Measurements from ENCODE around the gene NCKAP5.

NCKAP5 gene

DNA sequence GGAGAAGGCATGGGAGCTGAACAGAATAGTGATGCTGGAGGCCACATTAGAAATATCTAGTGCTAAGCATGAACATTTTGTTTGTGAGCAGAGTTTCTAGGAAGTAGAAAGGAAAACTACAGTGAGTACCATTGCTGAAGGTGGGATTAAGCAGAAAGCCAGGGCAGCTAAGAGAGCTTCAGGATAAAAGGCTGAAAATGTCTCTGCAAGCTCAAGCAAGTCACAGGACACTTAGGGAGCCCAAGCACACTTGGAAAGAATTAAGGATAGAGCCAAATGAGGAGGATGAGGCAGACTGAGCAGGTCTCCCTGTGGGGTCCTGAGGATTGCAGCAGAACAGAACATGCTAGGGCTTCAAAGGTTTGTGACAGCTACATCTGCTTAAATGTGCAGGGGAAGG lies 817.7 kb downstream of the NCKAP5 start:
- DNase-seq (ENCODE audit: low read depth), result no peak
- in situ Hi-C loops (cut with HindIII; ENCODE audit: low sequenced_read_pairs), result no loop called here
- no peak overlapping the region for H3K4me3 ChIP-seq (ENCODE audit: low read depth, low read length)
- TF ChIP-seq, protein P1, sequence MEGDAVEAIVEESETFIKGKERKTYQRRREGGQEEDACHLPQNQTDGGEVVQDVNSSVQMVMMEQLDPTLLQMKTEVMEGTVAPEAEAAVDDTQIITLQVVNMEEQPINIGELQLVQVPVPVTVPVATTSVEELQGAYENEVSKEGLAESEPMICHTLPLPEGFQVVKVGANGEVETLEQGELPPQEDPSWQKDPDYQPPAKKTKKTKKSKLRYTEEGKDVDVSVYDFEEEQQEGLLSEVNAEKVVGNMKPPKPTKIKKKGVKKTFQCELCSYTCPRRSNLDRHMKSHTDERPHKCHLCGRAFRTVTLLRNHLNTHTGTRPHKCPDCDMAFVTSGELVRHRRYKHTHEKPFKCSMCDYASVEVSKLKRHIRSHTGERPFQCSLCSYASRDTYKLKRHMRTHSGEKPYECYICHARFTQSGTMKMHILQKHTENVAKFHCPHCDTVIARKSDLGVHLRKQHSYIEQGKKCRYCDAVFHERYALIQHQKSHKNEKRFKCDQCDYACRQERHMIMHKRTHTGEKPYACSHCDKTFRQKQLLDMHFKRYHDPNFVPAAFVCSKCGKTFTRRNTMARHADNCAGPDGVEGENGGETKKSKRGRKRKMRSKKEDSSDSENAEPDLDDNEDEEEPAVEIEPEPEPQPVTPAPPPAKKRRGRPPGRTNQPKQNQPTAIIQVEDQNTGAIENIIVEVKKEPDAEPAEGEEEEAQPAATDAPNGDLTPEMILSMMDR (IDR thresholded peaks at IDR 0.05; ENCODE audit: low read depth, low read length, missing control alignments), result no peak

DNA sequence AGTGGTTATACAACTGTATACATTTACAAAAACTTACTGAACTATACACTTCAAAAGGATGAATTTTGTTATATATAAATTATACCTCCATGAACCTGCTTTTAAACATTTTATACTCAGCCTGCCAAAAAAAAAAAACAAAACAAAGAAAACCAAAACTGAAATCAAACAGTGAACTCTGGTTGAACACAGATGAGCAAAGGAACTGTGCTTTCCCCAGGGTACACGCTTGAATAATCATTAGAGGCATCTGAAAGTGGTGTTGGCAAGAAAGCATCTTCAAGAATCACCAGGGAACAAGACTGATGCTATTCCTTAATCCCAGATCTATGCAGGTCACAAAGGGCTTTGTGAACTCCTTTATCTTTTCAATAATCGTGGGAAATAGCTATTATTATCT lies 821.2 kb downstream of the NCKAP5 start:
- no peak overlapping the region for H3K4me3 ChIP-seq (ENCODE audit: low read depth, low read length)
- no peak for DNase-seq (ENCODE audit: low read depth)
- TF ChIP-seq, protein P1 (IDR thresholded peaks at IDR 0.05; ENCODE audit: low read depth, low read length, missing control alignments), result no peak
- in situ Hi-C loops (cut with HindIII; ENCODE audit: low sequenced_read_pairs), result no loop called here

DNA sequence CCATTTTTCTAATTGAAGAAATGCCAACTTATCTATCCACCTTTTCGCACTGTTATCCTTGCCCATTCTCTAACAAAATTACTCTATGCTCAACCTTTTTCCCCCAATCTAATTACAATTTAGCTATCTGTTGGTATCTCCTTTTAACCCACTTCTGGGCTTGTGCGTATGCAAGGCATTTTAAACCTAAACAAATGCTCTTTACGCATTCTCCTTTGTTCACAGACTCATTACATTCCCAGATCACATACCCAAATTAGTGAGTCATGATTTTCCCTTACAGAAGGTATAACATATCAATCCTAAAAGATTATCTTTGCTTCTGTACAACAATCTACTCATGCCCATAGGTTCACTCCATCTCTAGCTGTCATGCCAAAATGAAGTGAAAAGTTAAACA lies 826.5 kb downstream of the NCKAP5 start:
- in situ Hi-C loops (cut with HindIII; ENCODE audit: low sequenced_read_pairs), result no loop called here
- H3K4me3 ChIP-seq (ENCODE audit: low read depth, low read length), result no peak overlapping the region
- DNase-seq (ENCODE audit: low read depth), result no peak
- TF ChIP-seq, protein P1 (IDR thresholded peaks at IDR 0.05; ENCODE audit: low read depth, low read length, missing control alignments), result no peak

DNA sequence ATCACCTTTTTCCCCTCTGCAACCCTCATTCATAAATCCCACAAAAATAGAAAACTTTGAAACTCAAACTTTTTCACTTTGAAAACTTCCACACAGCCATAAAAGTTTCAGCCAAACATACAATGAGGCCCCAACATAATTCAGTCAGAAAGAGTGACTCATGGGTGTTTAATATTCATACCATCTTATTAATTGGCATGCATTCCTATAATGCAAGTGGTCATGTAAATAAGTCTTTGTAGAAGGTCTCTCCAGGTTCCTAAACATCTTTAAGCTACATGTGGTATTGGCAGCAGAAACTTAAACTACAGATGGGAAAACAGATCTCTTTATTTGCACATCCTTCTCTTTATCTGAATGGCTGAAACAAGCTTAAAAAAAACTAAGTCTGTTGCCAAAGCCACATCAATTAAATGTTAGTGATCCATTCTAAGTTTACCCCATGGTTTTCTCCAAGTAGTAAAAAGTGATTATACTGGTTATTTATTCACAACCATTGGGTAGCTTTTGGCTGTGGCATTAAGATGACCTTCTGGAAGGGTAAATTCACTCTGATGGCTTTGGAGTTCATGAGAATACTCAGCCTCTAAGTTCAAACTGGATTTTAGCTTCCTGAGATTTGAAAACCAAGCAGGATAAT lies 828.1 kb downstream of the NCKAP5 start:
- no peak overlapping the region for H3K4me3 ChIP-seq (ENCODE audit: low read depth, low read length)
- TF ChIP-seq, protein P1 (IDR thresholded peaks at IDR 0.05; ENCODE audit: low read depth, low read length, missing control alignments), result no peak
- no peak for DNase-seq (ENCODE audit: low read depth)
- in situ Hi-C loops (cut with HindIII; ENCODE audit: low sequenced_read_pairs), result no loop called here

DNA sequence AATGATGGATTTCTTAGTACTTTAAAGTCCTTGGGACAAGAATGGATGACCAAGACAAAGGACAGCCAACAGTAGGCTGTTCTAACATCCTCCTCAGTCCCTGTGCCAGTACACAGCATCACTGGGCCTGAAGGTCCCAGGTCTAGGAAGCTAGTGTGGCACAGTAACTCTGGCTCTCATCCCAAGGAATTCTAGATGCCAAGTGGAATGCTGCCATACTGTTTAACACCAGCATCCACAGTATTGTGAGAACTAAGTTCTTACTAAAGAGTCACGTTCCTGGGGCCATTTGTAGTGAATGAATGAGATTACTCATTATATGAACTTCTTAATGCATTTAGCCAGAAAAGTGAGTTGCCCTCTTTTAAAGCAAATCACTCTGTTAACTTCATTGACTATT lies 830.0 kb downstream of the NCKAP5 start:
- DNase-seq (ENCODE audit: low read depth), result no peak
- H3K4me3 ChIP-seq (ENCODE audit: low read depth, low read length), result no peak overlapping the region
- in situ Hi-C loops (cut with HindIII; ENCODE audit: low sequenced_read_pairs), result no loop called here
- TF ChIP-seq, protein P1 (IDR thresholded peaks at IDR 0.05; ENCODE audit: low read depth, low read length, missing control alignments), result no peak

DNA sequence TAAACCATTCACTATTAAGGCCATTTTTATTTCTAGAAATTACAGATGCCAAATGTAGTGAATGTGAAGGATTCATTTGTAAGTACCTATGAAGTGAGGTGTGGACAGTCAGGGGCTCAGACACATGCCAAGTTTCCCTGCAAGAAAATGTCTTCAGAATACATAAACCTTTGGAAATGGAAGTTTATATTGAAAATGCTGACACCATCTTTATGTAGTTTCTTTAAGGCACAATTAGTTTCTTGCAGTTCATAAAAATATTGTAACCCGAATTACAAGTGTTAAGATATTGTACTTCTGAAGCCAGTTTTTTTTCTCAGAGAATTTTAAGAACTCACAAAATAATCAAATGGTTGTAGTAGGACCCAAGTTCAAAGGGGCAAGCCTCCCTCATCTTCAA lies 832.2 kb downstream of the NCKAP5 start:
- TF ChIP-seq, protein P1 (IDR thresholded peaks at IDR 0.05; ENCODE audit: low read depth, low read length, missing control alignments), result no peak
- in situ Hi-C loops (cut with HindIII; ENCODE audit: low sequenced_read_pairs), result no loop called here
- H3K4me3 ChIP-seq (ENCODE audit: low read depth, low read length), result no peak overlapping the region
- DNase-seq (ENCODE audit: low read depth), result no peak
